Activated CD8-positive, alpha-beta T cell treated with anti-CD3 and anti-CD28 coated beads, Interleukin-2, amount 10 ng/mL, durations not matched to agents 7 days and 5 days (primary cell): ENCODE measurements around the gene KL. TPM values are rescaled to one million over a fixed set of nuclear protein-coding genes. Genes with fewer than 3 reads are reported as not detected.

Experiments used
- ATAC-seq: fragments of 150-1000 bp; cut with Tn5 transposase; one replicate; pipeline ENCODE4 v1.10.0; 2021; ENCODE audit warnings: moderate library complexity
- CTCF ChIA-PET: fragments of 350-600 bp; sonication (Branson Sonifier 250); formaldehyde crosslinking; loops from one replicate; lab custom pipeline; 2021; ENCODE audit warnings: antibody characterized with exemption; lab: Charles Lee
- POLR2A ChIA-PET: fragments of 350-600 bp; sonication (Branson Sonifier 250); formaldehyde crosslinking; loops from one replicate; lab custom pipeline; 2021; ENCODE audit warnings: antibody characterized with exemption; lab: Charles Lee
- DNase-seq: peaks from one replicate; pipeline ENCODE4 v3.0.0-alpha.2; 2020
- H3K27ac Mint-ChIP-seq: one replicate; pipeline ENCODE4 v1.8.0; 2021; ENCODE audit warnings: mild to moderate bottlenecking, mixed read lengths
- H3K27me3 Mint-ChIP-seq: one replicate; pipeline ENCODE4 v1.8.0; 2021; ENCODE audit warnings: low read depth, mixed read lengths
- H3K36me3 Mint-ChIP-seq: one replicate; pipeline ENCODE4 v1.8.0; 2021; ENCODE audit warnings: low read depth, mixed read lengths
- H3K4me1 Mint-ChIP-seq: one replicate; pipeline ENCODE4 v1.8.0; 2021; ENCODE audit warnings: low read depth, mixed read lengths
- H3K4me3 Mint-ChIP-seq: one replicate; pipeline ENCODE4 v1.8.0; 2021; ENCODE audit warnings: mild to moderate bottlenecking, mixed read lengths
- H3K9me3 Mint-ChIP-seq: one replicate; pipeline ENCODE4 v1.8.0; 2022; ENCODE audit warnings: mixed read lengths; ENCODE audit not compliant: insufficient read depth
- total RNA-seq, 2 experiments: library from RNA; stranded (reverse); gene quantifications; one replicate each; pipeline ENCODE4 v1.2.3, GENCODE V29; 2021

KL gene
- total RNA-seq, 2 experiments from 2014 or later = 0.11 to 0.13 TPM

GRCh38 chr13:33091415-33091774, 75.2 kb downstream of the KL start:
- Mint-ChIP-seq H3K27me3 (no peaks in the 10 kb centered on the region), H3K9me3 (no peaks in the 10 kb centered on the region), H3K27ac (no peak overlapping the region), H3K4me1 (no peaks in the 10 kb centered on the region), H3K4me3 (no peak overlapping the region), H3K36me3 (no peaks in the 10 kb centered on the region)
- DNase-seq (no peak), ATAC-seq (no peak)
- ChIA-PET POLR2A (no interaction called here), CTCF (no interaction called here)

- H3K4me1 Mint-ChIP-seq = no peaks in the 10 kb centered on the region
Observed at GRCh38 chr13:33092073-33092987, 76.1 kb downstream of the KL start.

GRCh38 chr13:33096886-33097605, 80.8 kb downstream of the KL start:
- Mint-ChIP-seq H3K9me3 (no peaks in the 10 kb centered on the region), H3K4me1 (no peaks in the 10 kb centered on the region)

More at GRCh38 chr13:33092073-33092987, 76.1 kb downstream of the KL start:
- no peak overlapping the region for H3K4me3 Mint-ChIP-seq
- ChIA-PET POLR2A (no interaction called here), CTCF (no interaction called here)
- H3K9me3 Mint-ChIP-seq = no peaks in the 10 kb centered on the region
- no peak for ATAC-seq
- no peak overlapping the region for H3K27ac Mint-ChIP-seq
- DNase-seq = no peak
- no peaks in the 10 kb centered on the region for H3K27me3 Mint-ChIP-seq
- H3K36me3 Mint-ChIP-seq = no peaks in the 10 kb centered on the region

GRCh38 chr13:33099860-33100259, 83.6 kb downstream of the KL start:
- peaks cover 3% of the 10 kb centered on the region for H3K27me3 Mint-ChIP-seq
- H3K27ac Mint-ChIP-seq = no peak overlapping the region
- no peaks in the 10 kb centered on the region for H3K4me1 Mint-ChIP-seq
- CTCF ChIA-PET = no interaction called here
- no peak for ATAC-seq
- no peaks in the 10 kb centered on the region for H3K9me3 Mint-ChIP-seq
- no peak for DNase-seq
- POLR2A ChIA-PET = no interaction called here
- no peaks in the 10 kb centered on the region for H3K36me3 Mint-ChIP-seq
- H3K4me3 Mint-ChIP-seq = no peak overlapping the region

More at GRCh38 chr13:33096886-33097605, 80.8 kb downstream of the KL start:
- Mint-ChIP-seq H3K4me3 (no peak overlapping the region), H3K36me3 (no peaks in the 10 kb centered on the region), H3K27ac (no peak overlapping the region), H3K27me3 (peaks cover 3% of the 10 kb centered on the region)
- ATAC-seq = no peak
- POLR2A ChIA-PET = no interaction called here
- DNase-seq = no peak
- CTCF ChIA-PET = no interaction called here

- no peak for ATAC-seq
- ChIA-PET POLR2A (no interaction called here), CTCF (no interaction called here)
- H3K4me3 Mint-ChIP-seq = no peak overlapping the region
- H3K36me3 Mint-ChIP-seq = no peaks in the 10 kb centered on the region
- no peak for DNase-seq
- no peak overlapping the region for H3K27ac Mint-ChIP-seq
- H3K4me1 Mint-ChIP-seq = no peaks in the 10 kb centered on the region
- H3K27me3 Mint-ChIP-seq = peaks cover 5% of the 10 kb centered on the region
- H3K9me3 Mint-ChIP-seq = no peaks in the 10 kb centered on the region
Observed at GRCh38 chr13:33100886-33101285, 84.7 kb downstream of the KL start.

- peaks cover 9% of the 10 kb centered on the region for H3K27me3 Mint-ChIP-seq
- no peak overlapping the region for H3K4me3 Mint-ChIP-seq
- no peaks in the 10 kb centered on the region for H3K9me3 Mint-ChIP-seq
- no peak overlapping the region for H3K27ac Mint-ChIP-seq
- H3K36me3 Mint-ChIP-seq = no peaks in the 10 kb centered on the region
- ChIA-PET POLR2A (no interaction called here), CTCF (no interaction called here)
- ATAC-seq = no peak
- no peaks in the 10 kb centered on the region for H3K4me1 Mint-ChIP-seq
- DNase-seq = no peak
Observed at GRCh38 chr13:33101835-33102234, 85.6 kb downstream of the KL start.

GRCh38 chr13:33103457-33103856, 87.2 kb downstream of the KL start:
- Mint-ChIP-seq H3K9me3 (no peaks in the 10 kb centered on the region), H3K27me3 (peaks cover 18% of the 10 kb centered on the region), H3K4me3 (no peak overlapping the region), H3K27ac (no peak overlapping the region), H3K4me1 (no peaks in the 10 kb centered on the region), H3K36me3 (no peaks in the 10 kb centered on the region)
- POLR2A ChIA-PET = no interaction called here
- DNase-seq (no peak), ATAC-seq (no peak)
- CTCF ChIA-PET = no interaction called here

GRCh38 chr13:33105387-33106005, 89.3 kb downstream of the KL start:
- Mint-ChIP-seq H3K9me3 (no peaks in the 10 kb centered on the region), H3K36me3 (no peaks in the 10 kb centered on the region), H3K4me3 (no peak overlapping the region), H3K4me1 (no peaks in the 10 kb centered on the region), H3K27me3 (peaks cover 15% of the 10 kb centered on the region), H3K27ac (no peak overlapping the region)
- ATAC-seq (no peak), DNase-seq (no peak)
- POLR2A ChIA-PET = no interaction called here
- CTCF ChIA-PET = no interaction called here

GRCh38 chr13:33106656-33107360, 90.6 kb downstream of the KL start:
- ChIA-PET POLR2A (no interaction called here), CTCF (interaction anchor here (1.0 kb wide), 1 partner anchor 11 kb away, joined by 3 read pairs; no protein-coding TSS in a partner anchor)
- Mint-ChIP-seq H3K9me3 (no peaks in the 10 kb centered on the region), H3K4me1 (no peaks in the 10 kb centered on the region), H3K27ac (no peak overlapping the region), H3K36me3 (no peaks in the 10 kb centered on the region), H3K27me3 (peaks cover 15% of the 10 kb centered on the region), H3K4me3 (no peak overlapping the region)
- ATAC-seq (no peak), DNase-seq (no peak)

GRCh38 chr13:33107361-33107760, 91.1 kb downstream of the KL start:
- Mint-ChIP-seq H3K9me3 (no peaks in the 10 kb centered on the region), H3K4me1 (no peaks in the 10 kb centered on the region), H3K36me3 (no peaks in the 10 kb centered on the region), H3K4me3 (no peak overlapping the region), H3K27ac (no peak overlapping the region), H3K27me3 (peaks cover 15% of the 10 kb centered on the region)
- ChIA-PET POLR2A (no interaction called here), CTCF (interaction anchor here (1.0 kb wide), 1 partner anchor 11 kb away, joined by 3 read pairs; no protein-coding TSS in a partner anchor)
- ATAC-seq (no peak), DNase-seq (no peak)

GRCh38 chr13:33108620-33109019, 92.4 kb downstream of the KL start:
- peaks cover 15% of the 10 kb centered on the region for H3K27me3 Mint-ChIP-seq
- no peaks in the 10 kb centered on the region for H3K9me3 Mint-ChIP-seq
- POLR2A ChIA-PET = no interaction called here
- CTCF ChIA-PET = no interaction called here
- H3K4me3 Mint-ChIP-seq = no peak overlapping the region
- H3K4me1 Mint-ChIP-seq = no peaks in the 10 kb centered on the region
- DNase-seq (no peak), ATAC-seq (no peak)
- no peak overlapping the region for H3K27ac Mint-ChIP-seq
- H3K36me3 Mint-ChIP-seq = no peaks in the 10 kb centered on the region
